ENCODE data around the gene RPS6KA5.
"Not testable (repeated sequence)": the region's sequence is repeated elsewhere in the genome, so short reads cannot be mapped to it uniquely, and the experiment has no call there.

The RPS6KA5 gene

DNA sequence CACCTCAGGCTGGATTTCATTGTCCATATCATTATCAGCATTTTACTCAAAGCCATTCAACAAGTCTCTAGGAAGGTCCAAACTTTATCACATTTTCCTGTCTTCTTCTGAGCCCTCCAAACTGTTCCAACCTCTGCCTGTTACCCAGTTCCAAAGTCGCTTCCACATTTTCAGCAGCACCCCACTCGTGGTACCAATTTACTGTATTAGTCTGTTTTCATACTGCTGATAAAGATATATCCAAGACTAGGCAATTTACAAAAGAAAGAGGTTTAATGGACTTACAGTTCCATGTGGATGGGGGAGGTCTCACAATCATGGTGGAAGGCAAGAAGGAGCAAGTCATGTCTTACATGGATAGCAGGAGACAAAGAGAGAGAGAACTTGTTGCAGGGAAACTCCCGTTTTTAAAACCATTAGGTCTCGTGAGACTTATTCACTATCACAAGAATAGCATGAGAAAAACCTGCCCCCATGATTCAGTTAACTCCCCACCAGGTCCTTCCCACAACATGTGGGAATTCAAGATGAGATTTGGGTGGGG is 121.1 kb downstream of the RPS6KA5 start:
- DNase-seq, result not testable (repeated sequence)

DNA sequence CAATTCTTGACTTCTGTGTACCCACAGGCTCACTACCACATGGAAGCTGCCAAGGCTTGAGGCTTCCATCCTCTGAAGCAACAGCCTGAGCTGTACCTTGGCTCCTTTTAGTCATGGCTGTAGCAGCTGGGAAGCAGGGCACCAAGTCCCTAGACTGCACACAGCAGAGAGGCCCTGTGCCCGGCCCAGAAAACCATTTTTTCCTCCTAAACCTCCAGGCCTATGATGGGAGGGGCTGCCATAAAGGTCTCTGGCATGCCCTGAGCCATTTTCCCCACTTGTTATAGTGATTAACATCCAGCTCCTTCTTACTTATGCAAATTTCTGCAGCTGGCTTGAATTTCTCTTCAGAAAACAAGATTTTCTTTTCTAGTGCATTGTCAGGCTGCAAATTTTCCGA is 121.8 kb downstream of the RPS6KA5 start:
- DNase-seq, result no peak

- DNase-seq, result no peak
Measured at GRCh38 chr14:90936757-90937440, 123.5 kb downstream of the RPS6KA5 start.

DNA sequence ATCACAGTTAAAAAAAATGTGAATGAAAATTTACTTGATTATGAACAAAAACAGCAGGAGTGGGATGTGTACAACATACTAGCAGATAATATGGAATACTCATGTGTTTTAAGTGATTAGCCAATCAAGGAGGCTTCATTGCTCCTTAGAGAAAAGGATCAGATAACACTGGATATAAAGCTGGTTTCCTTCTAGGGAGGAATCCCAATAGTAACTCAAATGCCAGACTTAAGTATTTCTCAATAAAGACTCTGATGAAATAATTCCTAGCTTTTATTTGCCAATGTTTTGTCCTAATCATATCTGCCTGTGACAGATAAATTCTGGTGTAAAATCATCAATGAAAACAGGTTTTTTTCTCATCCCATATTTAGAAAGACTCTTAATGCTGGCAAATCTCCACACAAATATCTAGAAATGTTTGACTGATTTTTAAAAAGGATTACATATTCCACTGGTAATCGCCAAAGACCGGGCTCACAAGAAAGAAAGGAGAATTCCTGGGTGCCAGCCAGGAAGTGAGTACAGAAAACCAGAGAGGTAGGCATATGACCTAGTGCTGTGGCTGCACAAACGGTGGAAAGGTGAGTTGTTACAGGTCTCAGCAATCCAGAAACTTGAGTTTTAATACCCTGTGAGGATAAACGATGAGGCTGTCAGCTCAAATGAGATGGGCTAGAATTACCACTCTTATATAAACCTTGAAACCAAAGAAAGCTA is 135.7 kb downstream of the RPS6KA5 start:
- no peak for DNase-seq

DNA sequence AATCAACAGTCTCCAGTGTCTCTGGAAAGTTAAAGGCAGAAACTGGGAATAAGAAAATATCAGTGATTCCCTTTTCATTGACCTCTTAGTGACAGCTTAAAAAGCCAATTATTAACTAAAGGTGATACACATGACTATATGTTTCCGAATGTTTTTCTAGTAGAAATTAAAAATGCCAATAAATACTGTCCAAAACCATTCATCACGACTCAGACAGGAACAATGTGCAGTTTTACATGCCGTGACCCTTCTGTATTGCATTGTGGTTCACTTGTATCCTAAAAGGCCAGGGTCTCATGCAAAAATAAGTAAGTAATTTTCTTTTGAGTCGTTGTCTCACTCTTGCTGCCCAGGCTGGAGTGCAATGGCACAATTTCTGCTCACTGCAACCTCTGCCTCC is 138.3 kb downstream of the RPS6KA5 start:
- DNase-seq, result no peak

- DNase-seq, result no peak
Measured at GRCh38 chr14:90911121-90911520, 149.3 kb downstream of the RPS6KA5 start.

DNA sequence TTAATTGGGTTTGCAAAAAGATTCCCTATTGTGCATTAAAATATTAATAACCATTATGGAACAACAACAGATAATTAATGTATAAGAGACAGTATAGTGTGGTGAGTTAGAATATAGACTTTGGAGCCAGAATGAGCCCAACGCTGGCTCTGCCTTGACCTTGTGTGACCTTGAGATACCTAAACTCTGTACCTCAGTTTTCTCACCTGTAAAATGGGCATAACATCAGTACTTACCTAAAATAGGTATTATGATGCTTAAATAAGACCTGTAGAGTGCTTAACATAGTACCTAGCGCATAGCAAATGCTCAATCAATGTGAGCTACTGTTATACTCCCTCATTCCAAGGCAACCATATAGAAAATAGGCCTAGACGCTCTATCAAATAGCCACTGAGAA is 153.3 kb downstream of the RPS6KA5 start:
- no peak for DNase-seq

- DNase-seq, result no peak
Measured at GRCh38 chr14:90905531-90905930, 154.9 kb downstream of the RPS6KA5 start.

DNA sequence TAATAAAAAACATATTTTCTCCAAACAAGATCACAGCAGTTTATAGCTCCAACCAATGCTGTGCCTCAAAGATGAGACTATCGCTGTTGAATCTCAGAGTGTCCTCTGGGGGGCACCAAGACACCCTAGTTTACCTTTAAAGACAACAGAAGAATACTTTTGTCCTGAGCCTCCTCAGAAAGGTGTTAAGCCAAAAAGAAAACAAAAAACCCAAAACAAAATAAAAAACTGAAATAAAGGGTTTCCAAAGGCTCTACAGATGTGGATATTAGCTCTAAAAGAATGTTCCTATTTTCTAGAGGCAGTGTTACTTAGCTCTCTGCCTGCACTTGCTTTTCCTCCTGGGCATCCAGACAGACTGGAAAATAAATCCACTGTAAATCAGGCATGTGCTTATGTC is 157.3 kb downstream of the RPS6KA5 start:
- peak; percentile 42 for DNase-seq

DNA sequence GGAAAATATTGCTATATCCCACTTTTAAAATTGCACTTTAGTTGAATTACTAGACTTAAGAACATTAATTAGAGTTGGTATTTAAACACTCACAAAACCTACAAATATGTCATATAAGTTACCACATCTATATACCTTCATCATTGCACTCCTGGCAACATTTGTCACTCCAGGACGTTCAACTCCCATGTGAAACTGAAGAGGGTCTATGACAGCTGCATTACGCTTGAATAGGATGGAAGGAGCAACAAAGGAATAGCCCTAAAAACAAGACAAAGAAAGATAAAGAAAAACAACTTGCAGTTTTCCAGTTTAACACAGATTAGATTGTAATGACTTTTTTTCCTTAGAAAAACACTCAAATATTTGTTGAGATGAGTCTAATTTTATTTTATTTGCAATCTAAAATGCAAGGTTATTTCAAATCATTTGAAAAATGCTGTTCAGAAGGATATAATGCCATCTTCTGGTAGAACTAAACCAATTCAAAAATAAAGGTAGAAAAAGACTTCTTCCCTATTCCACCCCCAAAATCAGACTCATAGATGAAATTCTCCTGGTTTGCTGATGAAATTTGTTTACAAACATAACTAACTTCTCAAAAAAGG is 159.9 kb downstream of the RPS6KA5 start:
- no peak for DNase-seq

- no peak for DNase-seq
Measured at GRCh38 chr14:90897022-90897421, 163.4 kb downstream of the RPS6KA5 start.

GRCh38 chr14:90894241-90894640 is 166.2 kb downstream of the RPS6KA5 start:
- DNase-seq, result no peak

- no peak for DNase-seq
Measured at GRCh38 chr14:90893510-90893909, 166.9 kb downstream of the RPS6KA5 start.

- no peak for DNase-seq
Measured at GRCh38 chr14:90892970-90893369, 167.5 kb downstream of the RPS6KA5 start.

- no peak for DNase-seq
Measured at GRCh38 chr14:90891326-90891725, 169.1 kb downstream of the RPS6KA5 start.

- DNase-seq, result no peak
Measured at GRCh38 chr14:90890322-90891020, 170.0 kb downstream of the RPS6KA5 start.

DNA sequence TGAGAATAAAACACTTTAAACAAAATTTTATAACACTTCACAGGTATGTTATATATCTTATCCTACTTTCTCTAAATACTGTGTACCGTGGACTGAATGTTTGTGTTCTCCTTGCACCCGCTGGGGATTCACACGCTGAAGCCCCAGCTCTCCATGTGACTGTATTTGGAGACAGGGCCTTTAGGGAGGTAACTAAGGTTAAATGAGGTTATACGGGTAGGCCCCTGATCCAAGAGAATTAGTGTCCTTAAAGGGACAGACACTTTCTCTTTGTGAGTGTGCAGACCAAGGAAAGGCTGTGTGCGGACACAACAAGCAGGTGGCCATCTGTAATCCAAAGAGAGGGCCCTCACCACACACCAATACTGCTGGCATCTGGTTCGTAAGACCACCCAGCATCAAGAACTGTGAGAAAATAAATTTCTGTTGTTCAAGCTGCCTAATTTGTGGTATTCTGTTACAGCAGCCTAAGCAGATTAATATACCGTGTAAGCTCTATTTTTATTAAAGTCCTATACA is 174.1 kb downstream of the RPS6KA5 start:
- no peak for DNase-seq

- no peak for DNase-seq
Measured at GRCh38 chr14:90883782-90884181, 176.7 kb downstream of the RPS6KA5 start.

DNA sequence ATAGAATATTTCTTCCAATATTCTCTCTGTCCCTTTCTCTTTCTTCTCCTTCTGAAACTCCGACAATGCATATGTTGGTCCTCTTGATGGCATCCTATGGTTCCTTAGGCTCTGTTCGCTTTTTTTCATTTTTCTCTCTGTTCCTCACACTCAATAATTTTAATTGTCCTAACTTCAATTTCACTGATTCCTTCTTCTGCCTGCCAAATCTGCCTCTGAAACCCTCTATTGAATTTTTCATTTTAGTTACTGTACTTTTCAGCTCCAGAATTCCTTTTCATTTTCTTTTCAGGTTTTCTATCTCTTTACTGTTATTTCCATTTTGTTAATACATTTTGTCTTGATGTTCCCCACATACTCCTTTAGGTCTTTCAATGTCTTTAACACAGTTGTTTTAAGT is 177.2 kb downstream of the RPS6KA5 start:
- no peak for DNase-seq

- no peak for DNase-seq
Measured at GRCh38 chr14:90880282-90880681, 180.2 kb downstream of the RPS6KA5 start.

DNA sequence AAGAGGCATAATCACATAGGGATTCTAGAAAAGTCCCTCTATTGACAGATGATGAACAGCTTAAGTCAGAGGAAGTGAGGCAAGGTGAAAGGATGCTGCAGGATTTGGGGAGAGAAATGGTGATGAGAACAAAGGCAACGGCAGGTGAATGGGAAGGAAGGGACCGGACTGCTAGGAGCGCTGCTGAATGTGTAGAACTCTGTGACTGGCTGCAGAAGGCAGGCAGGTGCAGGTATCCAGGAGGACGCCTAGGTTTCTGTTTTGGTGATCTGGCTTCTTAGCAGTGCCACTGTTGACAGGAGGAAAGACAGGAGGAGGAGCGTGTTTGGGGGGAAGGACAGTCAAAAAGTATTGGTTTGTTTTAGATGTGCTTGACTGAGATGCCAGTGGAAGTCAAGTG is 185.8 kb downstream of the RPS6KA5 start:
- no peak for DNase-seq

DNA sequence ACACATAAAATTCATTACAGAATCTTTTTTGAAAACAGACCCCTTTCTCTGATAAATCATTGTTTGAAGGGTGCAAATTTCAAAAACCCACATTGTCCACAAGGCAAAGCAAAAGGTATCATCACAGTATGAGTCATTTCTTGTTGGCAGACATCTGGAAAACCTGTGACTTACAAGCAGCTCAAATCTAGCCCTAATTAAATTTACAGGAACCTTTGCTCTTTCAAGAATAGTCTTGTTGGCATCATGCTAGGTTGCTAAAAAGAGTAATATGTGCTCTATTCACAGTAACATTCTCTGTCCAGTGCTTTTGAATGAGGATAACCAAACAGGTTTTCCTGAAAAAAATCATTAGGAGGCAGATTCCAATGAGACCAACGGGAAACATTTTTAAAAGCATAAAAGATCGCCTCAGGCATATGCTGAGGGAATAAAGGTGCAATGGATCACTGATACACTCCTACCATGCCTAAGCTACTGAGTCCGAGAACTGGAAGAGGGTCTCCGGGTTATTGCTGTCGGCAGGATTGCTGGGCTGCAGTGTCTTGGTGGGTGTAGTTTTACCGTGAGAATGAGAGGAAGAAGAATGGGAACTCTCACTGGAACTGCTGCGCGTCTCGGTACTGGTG is 188.7 kb downstream of the RPS6KA5 start:
- DNase-seq, result no peak
